Rectal smooth muscle tissue (tissue), 1 donor: Measurements from ENCODE around the gene AP1S1.
A peak's percentile ranks its signal among the peaks of the same experiment; 100 is the strongest.
"Not testable (repeated sequence)": the region's sequence is repeated elsewhere in the genome, so short reads cannot be mapped to it uniquely, and the experiment has no call there.

Experiments used
- H3K27ac ChIP-seq: one replicate; pipeline ENCODE4 v1.7.0; 2013; ENCODE audit warnings: low read depth, low read length, inconsistent platforms
- H3K27me3 ChIP-seq: one replicate; pipeline ENCODE4 v1.7.0; 2013; ENCODE audit warnings: low read length; ENCODE audit not compliant: control insufficient read depth, insufficient read depth
- H3K36me3 ChIP-seq: one replicate; pipeline ENCODE4 v1.7.0; 2013; ENCODE audit warnings: low read length; ENCODE audit not compliant: control insufficient read depth, insufficient read depth
- H3K4me1 ChIP-seq: one replicate; pipeline ENCODE4 v1.7.0; 2013; ENCODE audit warnings: low read length; ENCODE audit not compliant: control insufficient read depth, insufficient read depth
- H3K4me3 ChIP-seq: one replicate; pipeline ENCODE4 v1.7.0; 2013; ENCODE audit warnings: low read length
- H3K9ac ChIP-seq: one replicate; pipeline ENCODE4 v1.7.0; 2013; ENCODE audit warnings: low read length

AP1S1 gene

GRCh38 chr7:101186194-101186593, 31.9 kb downstream of the AP1S1 start:
- Histone ChIP-seq H3K4me3 (no peak overlapping the region), H3K4me1 (no peaks in the 10 kb centered on the region), H3K36me3 (no peaks in the 10 kb centered on the region), H3K27ac (no peak overlapping the region), H3K9ac (no peak overlapping the region), H3K27me3 (no peaks in the 10 kb centered on the region)

- Histone ChIP-seq H3K9ac (no peak overlapping the region), H3K4me1 (no peaks in the 10 kb centered on the region), H3K4me3 (no peak overlapping the region), H3K27me3 (no peaks in the 10 kb centered on the region), H3K27ac (no peak overlapping the region), H3K36me3 (no peaks in the 10 kb centered on the region)
Measured at GRCh38 chr7:101186844-101187428, 32.7 kb downstream of the AP1S1 start.

- Histone ChIP-seq H3K27ac (no peak overlapping the region), H3K4me1 (no peaks in the 10 kb centered on the region), H3K9ac (no peak overlapping the region), H3K4me3 (no peak overlapping the region), H3K36me3 (no peaks in the 10 kb centered on the region), H3K27me3 (no peaks in the 10 kb centered on the region)
Measured at GRCh38 chr7:101189109-101189508, 34.8 kb downstream of the AP1S1 start.

- Histone ChIP-seq H3K27me3 (peaks cover 6% of the 10 kb centered on the region), H3K4me1 (no peaks in the 10 kb centered on the region), H3K27ac (no peak overlapping the region), H3K9ac (no peak overlapping the region), H3K4me3 (no peak overlapping the region), H3K36me3 (no peaks in the 10 kb centered on the region)
Measured at GRCh38 chr7:101195884-101196283, 41.6 kb downstream of the AP1S1 start.

GRCh38 chr7:101197991-101198390, 43.7 kb downstream of the AP1S1 start:
- no peaks in the 10 kb centered on the region for H3K36me3 ChIP-seq
- H3K27me3 ChIP-seq: peaks cover 8% of the 10 kb centered on the region
- H3K4me1 ChIP-seq: no peaks in the 10 kb centered on the region
- no peak overlapping the region for H3K9ac ChIP-seq
- H3K27ac ChIP-seq: no peak overlapping the region
- H3K4me3 ChIP-seq: no peak overlapping the region

GRCh38 chr7:101198476-101198875, 44.2 kb downstream of the AP1S1 start:
- no peak overlapping the region for H3K9ac ChIP-seq
- no peaks in the 10 kb centered on the region for H3K36me3 ChIP-seq
- peaks cover 8% of the 10 kb centered on the region for H3K27me3 ChIP-seq

GRCh38 chr7:101199522-101199921, 45.2 kb downstream of the AP1S1 start:
- not testable (repeated sequence) for H3K4me1 ChIP-seq, H3K4me3 ChIP-seq, H3K9ac ChIP-seq, H3K27me3 ChIP-seq, H3K27ac ChIP-seq, H3K36me3 ChIP-seq

More at GRCh38 chr7:101198476-101198875, 44.2 kb downstream of the AP1S1 start:
- H3K27ac ChIP-seq: no peak overlapping the region
- no peak overlapping the region for H3K4me3 ChIP-seq
- H3K4me1 ChIP-seq: no peaks in the 10 kb centered on the region

GRCh38 chr7:101200504-101200861, 46.2 kb downstream of the AP1S1 start:
- H3K36me3 ChIP-seq: no peaks in the 10 kb centered on the region
- H3K9ac ChIP-seq: no peak overlapping the region

GRCh38 chr7:101200862-101201599, 46.8 kb downstream of the AP1S1 start, which contains the start of gene MOGAT3:
Gene MOGAT3, minus strand, starts transcription at chr7:101201036. Its CDS starts 182 bp downstream, at chr7:101200854.
- H3K4me3 ChIP-seq: peak within 1 kb of the TSS; percentile 48
- no peaks in the 10 kb centered on the region for H3K36me3 ChIP-seq
- H3K27me3 ChIP-seq: peaks cover 8% of the 10 kb centered on the region
- H3K27ac ChIP-seq: no peak within 1 kb of the TSS
- no peaks in the 10 kb centered on the region for H3K4me1 ChIP-seq
- no peak within 1 kb of the TSS for H3K9ac ChIP-seq

More at GRCh38 chr7:101200504-101200861, 46.2 kb downstream of the AP1S1 start:
- Histone ChIP-seq H3K27ac (no peak overlapping the region), H3K4me3 (peak overlapping the region; percentile 48), H3K27me3 (peaks cover 8% of the 10 kb centered on the region), H3K4me1 (no peaks in the 10 kb centered on the region)

- Histone ChIP-seq H3K36me3 (peaks cover 2% of the 10 kb centered on the region), H3K4me3 (peak overlapping the region; percentile 38), H3K27ac (no peak overlapping the region), H3K27me3 (peaks cover 8% of the 10 kb centered on the region), H3K9ac (no peak overlapping the region), H3K4me1 (no peaks in the 10 kb centered on the region)
Measured at GRCh38 chr7:101201695-101202602, 47.7 kb downstream of the AP1S1 start.

- Histone ChIP-seq H3K36me3 (peaks cover 2% of the 10 kb centered on the region), H3K4me1 (no peaks in the 10 kb centered on the region), H3K9ac (no peak overlapping the region), H3K4me3 (no peak overlapping the region), H3K27ac (no peak overlapping the region), H3K27me3 (peaks cover 8% of the 10 kb centered on the region)
Measured at GRCh38 chr7:101202603-101202918, 48.3 kb downstream of the AP1S1 start.
